Testis (tissue), 2 donors: Measurements from ENCODE around the gene CRACDL.

Experiments used
- CTCF ChIP-seq, 3 experiments: fragments of 450-650 bp in 2 of 3; fragments of 200-600 bp in 1 of 3; sonication (generic) in 1 of 3; IDR thresholded peaks; one replicate each; pipeline ENCODE4 v1.5.1; 2016 to 2019; ENCODE audit warnings: antibody characterized with exemption in 3 of 3, mild to moderate bottlenecking in 2 of 3, moderate library complexity in 1 of 3
- POLR2A ChIP-seq: fragments of 450-650 bp; IDR thresholded peaks from one replicate; pipeline ENCODE4 v1.6.1; 2017; ENCODE audit warnings: antibody characterized with exemption, mild to moderate bottlenecking, moderate library complexity

- TF ChIP-seq CTCF (IDR thresholded peaks at IDR 0.05) = no peak
- no peak for TF ChIP-seq POLR2A
Measured at GRCh38 chr2:98947554-98947953, 11.5 kb upstream of the CRACDL start.
